ENCODE measurements around the gene RUVBL1. TPM values are rescaled to one million over a fixed set of nuclear protein-coding genes. Genes with fewer than 3 reads are reported as not detected.

The RUVBL1 gene
- total RNA-seq, 1 experiment from 2014 or later = 110 TPM

- Histone ChIP-seq H3K4me3 (ENCODE audit: low read length) (no peak overlapping the region), H3K4me1 (ENCODE audit: low read length) (no peaks in the 10 kb centered on the region), H3K27ac (ENCODE audit: low read length) (no peak overlapping the region), H3K9me3 (ENCODE audit: low read length) (no peaks in the 10 kb centered on the region), H3K27me3 (ENCODE audit: low read length) (no peaks in the 10 kb centered on the region), H3K79me2 (ENCODE audit: low read length) (peaks cover 13% of the 10 kb centered on the region; the same call in 1 of the 2 replicates), H3K4me2 (ENCODE audit: low read depth, low read length, poor library complexity, severe bottlenecking) (no peak overlapping the region), H3K9me2 (replicated peaks; ENCODE audit: insufficient read depth, low read length) (no peaks in the 10 kb centered on the region), H4K20me1 (ENCODE audit: insufficient read depth, low read depth, low read length) (0 out of 2 replicates have a peak, but pooled peaks cover 10% of the 10 kb centered on the region), H2AFZ (ENCODE audit: low read length) (no peak overlapping the region), H3K36me3 (ENCODE audit: insufficient read depth, low read length) (peaks cover 48% of the 10 kb centered on the region), H3K9ac (ENCODE audit: low read length) (no peak overlapping the region)
- no peak for DNase-seq
Observed at GRCh38 chr3:128083396-128083795, 40.2 kb downstream of the RUVBL1 start.

DNA sequence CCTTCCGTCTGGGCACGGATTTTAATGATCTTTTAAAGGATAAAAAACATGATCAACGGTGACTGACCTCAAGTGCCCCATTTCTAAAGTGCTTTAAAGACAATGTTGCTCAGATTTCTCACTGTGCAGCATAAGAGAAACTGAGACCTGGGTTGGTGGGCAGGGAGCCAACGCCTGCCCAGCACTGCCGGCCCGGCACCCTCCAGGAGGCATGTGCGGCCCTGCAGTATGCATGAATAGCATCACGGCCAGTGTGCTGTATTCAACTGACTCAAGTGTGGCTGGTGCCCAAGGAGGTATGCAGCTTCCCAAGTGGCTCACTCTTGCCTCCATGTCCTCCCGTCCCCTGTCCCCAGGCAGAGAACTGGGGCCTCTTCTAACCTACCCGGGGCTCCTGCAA is 41.1 kb downstream of the RUVBL1 start:
- Histone ChIP-seq H3K36me3 (ENCODE audit: insufficient read depth, low read length) (peaks cover 45% of the 10 kb centered on the region), H3K79me2 (ENCODE audit: low read length) (peaks cover 8% of the 10 kb centered on the region; the same call in 1 of the 2 replicates)
- no peak for DNase-seq

DNA sequence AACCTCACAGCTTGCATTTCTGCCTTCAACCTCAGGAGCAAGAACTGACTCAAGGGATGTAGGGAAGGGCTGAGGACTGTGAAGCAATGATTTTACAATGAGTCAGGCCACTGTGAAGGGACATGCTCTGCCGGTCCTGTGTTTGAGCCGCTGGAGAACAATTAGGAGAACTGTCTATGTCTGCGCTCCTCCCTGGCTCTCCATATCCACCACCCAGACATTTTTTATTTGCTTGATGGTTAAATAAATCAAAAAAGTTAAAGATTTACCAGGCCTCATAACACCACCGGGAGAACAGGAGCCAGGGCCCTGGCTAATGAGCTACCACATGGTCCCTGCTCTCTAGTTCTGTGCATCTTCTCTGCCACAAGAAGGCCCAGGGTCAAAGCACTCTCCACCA is 41.8 kb downstream of the RUVBL1 start:
- no peaks in the 10 kb centered on the region for H3K4me1 ChIP-seq (ENCODE audit: low read length)
- no peak overlapping the region for H3K4me2 ChIP-seq (ENCODE audit: low read depth, low read length, poor library complexity, severe bottlenecking)
- 0 out of 2 replicates have a peak, but pooled peaks cover under 1% of the 10 kb centered on the region for H3K79me2 ChIP-seq (ENCODE audit: low read length)
- no peaks in the 10 kb centered on the region for H3K27me3 ChIP-seq (ENCODE audit: low read length)
- no peak for DNase-seq
- H3K4me3 ChIP-seq (ENCODE audit: low read length) = no peak overlapping the region
- 0 out of 2 replicates have a peak, but pooled peaks cover 6% of the 10 kb centered on the region for H4K20me1 ChIP-seq (ENCODE audit: insufficient read depth, low read depth, low read length)
- no peaks in the 10 kb centered on the region for H3K9me2 ChIP-seq (replicated peaks; ENCODE audit: insufficient read depth, low read length)
- H3K9me3 ChIP-seq (ENCODE audit: low read length) = no peaks in the 10 kb centered on the region
- no peak overlapping the region for H3K27ac ChIP-seq (ENCODE audit: low read length)
- H3K36me3 ChIP-seq (ENCODE audit: insufficient read depth, low read length) = peaks cover 41% of the 10 kb centered on the region
- H3K9ac ChIP-seq (ENCODE audit: low read length) = no peak overlapping the region
- no peak overlapping the region for H2AFZ ChIP-seq (ENCODE audit: low read length)

More for the DNA sequence above, 41.1 kb downstream of the RUVBL1 start:
- Histone ChIP-seq H3K9me3 (ENCODE audit: low read length) (no peaks in the 10 kb centered on the region), H3K9me2 (replicated peaks; ENCODE audit: insufficient read depth, low read length) (no peaks in the 10 kb centered on the region), H3K4me3 (ENCODE audit: low read length) (no peak overlapping the region), H3K27ac (ENCODE audit: low read length) (no peak overlapping the region), H3K4me1 (ENCODE audit: low read length) (no peaks in the 10 kb centered on the region), H3K4me2 (ENCODE audit: low read depth, low read length, poor library complexity, severe bottlenecking) (no peak overlapping the region), H4K20me1 (ENCODE audit: insufficient read depth, low read depth, low read length) (0 out of 2 replicates have a peak, but pooled peaks cover 10% of the 10 kb centered on the region), H2AFZ (ENCODE audit: low read length) (no peak overlapping the region), H3K27me3 (ENCODE audit: low read length) (no peaks in the 10 kb centered on the region), H3K9ac (ENCODE audit: low read length) (no peak overlapping the region)

GRCh38 chr3:128081226-128081625 is 42.4 kb downstream of the RUVBL1 start:
- no peak for DNase-seq
- Histone ChIP-seq H4K20me1 (ENCODE audit: insufficient read depth, low read depth, low read length) (0 out of 2 replicates have a peak, but pooled peaks cover 6% of the 10 kb centered on the region), H3K4me2 (ENCODE audit: low read depth, low read length, poor library complexity, severe bottlenecking) (no peak overlapping the region), H3K79me2 (ENCODE audit: low read length) (no peaks in the 10 kb centered on the region), H3K27ac (ENCODE audit: low read length) (no peak overlapping the region), H3K4me3 (ENCODE audit: low read length) (no peak overlapping the region), H3K36me3 (ENCODE audit: insufficient read depth, low read length) (peaks cover 40% of the 10 kb centered on the region), H3K9ac (ENCODE audit: low read length) (no peak overlapping the region), H3K4me1 (ENCODE audit: low read length) (no peaks in the 10 kb centered on the region), H3K9me3 (ENCODE audit: low read length) (no peaks in the 10 kb centered on the region), H3K27me3 (ENCODE audit: low read length) (no peaks in the 10 kb centered on the region), H2AFZ (ENCODE audit: low read length) (no peak overlapping the region), H3K9me2 (replicated peaks; ENCODE audit: insufficient read depth, low read length) (no peaks in the 10 kb centered on the region)

- no peak overlapping the region for H3K4me3 ChIP-seq (ENCODE audit: low read length)
- no peak overlapping the region for H2AFZ ChIP-seq (ENCODE audit: low read length)
- peaks cover 40% of the 10 kb centered on the region for H3K36me3 ChIP-seq (ENCODE audit: insufficient read depth, low read length)
- H3K4me1 ChIP-seq (ENCODE audit: low read length) = no peaks in the 10 kb centered on the region
- no peaks in the 10 kb centered on the region; the same call in 1 of the 2 replicates for H3K79me2 ChIP-seq (ENCODE audit: low read length)
- H4K20me1 ChIP-seq (ENCODE audit: insufficient read depth, low read depth, low read length) = peaks cover 6% of the 10 kb centered on the region; the same call in 1 of the 2 replicates
- H3K9me3 ChIP-seq (ENCODE audit: low read length) = no peaks in the 10 kb centered on the region
- H3K27ac ChIP-seq (ENCODE audit: low read length) = no peak overlapping the region
- H3K4me2 ChIP-seq (ENCODE audit: low read depth, low read length, poor library complexity, severe bottlenecking) = no peak overlapping the region
- DNase-seq = no peak
- no peaks in the 10 kb centered on the region for H3K27me3 ChIP-seq (ENCODE audit: low read length)
- H3K9ac ChIP-seq (ENCODE audit: low read length) = no peak overlapping the region
- no peaks in the 10 kb centered on the region for H3K9me2 ChIP-seq (replicated peaks; ENCODE audit: insufficient read depth, low read length)
Observed at GRCh38 chr3:128080323-128081080, 43.1 kb downstream of the RUVBL1 start.

DNA sequence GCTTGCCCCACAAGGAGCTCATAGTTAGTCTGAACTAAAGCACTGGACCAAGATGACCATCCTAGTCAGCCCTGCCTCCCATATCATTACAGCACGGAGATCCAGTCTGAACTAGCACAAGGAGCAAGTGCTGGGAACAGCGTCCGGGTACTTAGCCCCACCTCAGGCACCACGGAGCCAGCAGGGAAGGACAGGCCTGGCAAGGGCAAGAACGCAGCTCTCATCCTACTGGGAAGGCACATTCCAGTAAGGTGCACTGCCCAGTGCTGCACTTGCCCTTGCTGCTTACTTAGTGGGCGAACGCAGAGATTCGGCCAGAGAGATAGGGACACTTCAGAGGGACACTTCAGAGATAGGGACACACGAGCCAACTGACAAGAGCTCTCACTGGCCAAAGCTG is 43.8 kb downstream of the RUVBL1 start:
- Histone ChIP-seq H3K4me3 (ENCODE audit: low read length) (no peak overlapping the region), H3K36me3 (ENCODE audit: insufficient read depth, low read length) (peaks cover 35% of the 10 kb centered on the region), H3K9ac (ENCODE audit: low read length) (no peak overlapping the region), H2AFZ (ENCODE audit: low read length) (no peak overlapping the region), H3K4me2 (ENCODE audit: low read depth, low read length, poor library complexity, severe bottlenecking) (no peak overlapping the region), H3K4me1 (ENCODE audit: low read length) (no peaks in the 10 kb centered on the region), H3K9me3 (ENCODE audit: low read length) (no peaks in the 10 kb centered on the region), H3K9me2 (replicated peaks; ENCODE audit: insufficient read depth, low read length) (no peaks in the 10 kb centered on the region), H3K27ac (ENCODE audit: low read length) (no peak overlapping the region), H4K20me1 (ENCODE audit: insufficient read depth, low read depth, low read length) (peaks cover 12% of the 10 kb centered on the region; the same call in 1 of the 2 replicates), H3K79me2 (ENCODE audit: low read length) (peaks cover 4% of the 10 kb centered on the region), H3K27me3 (ENCODE audit: low read length) (no peaks in the 10 kb centered on the region)
- no peak for DNase-seq

- no peaks in the 10 kb centered on the region for H3K9me3 ChIP-seq (ENCODE audit: low read length)
- no peak overlapping the region for H3K9ac ChIP-seq (ENCODE audit: low read length)
- H3K4me3 ChIP-seq (ENCODE audit: low read length) = no peak overlapping the region
- no peak overlapping the region for H3K4me2 ChIP-seq (ENCODE audit: low read depth, low read length, poor library complexity, severe bottlenecking)
- no peaks in the 10 kb centered on the region for H3K9me2 ChIP-seq (replicated peaks; ENCODE audit: insufficient read depth, low read length)
- no peak for DNase-seq
- peaks cover 5% of the 10 kb centered on the region for H3K79me2 ChIP-seq (ENCODE audit: low read length)
- no peak overlapping the region for H3K27ac ChIP-seq (ENCODE audit: low read length)
- peaks cover 27% of the 10 kb centered on the region for H3K36me3 ChIP-seq (ENCODE audit: insufficient read depth, low read length)
- no peaks in the 10 kb centered on the region for H3K27me3 ChIP-seq (ENCODE audit: low read length)
- H3K4me1 ChIP-seq (ENCODE audit: low read length) = no peaks in the 10 kb centered on the region
- H4K20me1 ChIP-seq (ENCODE audit: insufficient read depth, low read depth, low read length) = peaks cover 12% of the 10 kb centered on the region; the same call in 1 of the 2 replicates
- no peak overlapping the region for H2AFZ ChIP-seq (ENCODE audit: low read length)
Observed at GRCh38 chr3:128078875-128079274, 44.7 kb downstream of the RUVBL1 start.

DNA sequence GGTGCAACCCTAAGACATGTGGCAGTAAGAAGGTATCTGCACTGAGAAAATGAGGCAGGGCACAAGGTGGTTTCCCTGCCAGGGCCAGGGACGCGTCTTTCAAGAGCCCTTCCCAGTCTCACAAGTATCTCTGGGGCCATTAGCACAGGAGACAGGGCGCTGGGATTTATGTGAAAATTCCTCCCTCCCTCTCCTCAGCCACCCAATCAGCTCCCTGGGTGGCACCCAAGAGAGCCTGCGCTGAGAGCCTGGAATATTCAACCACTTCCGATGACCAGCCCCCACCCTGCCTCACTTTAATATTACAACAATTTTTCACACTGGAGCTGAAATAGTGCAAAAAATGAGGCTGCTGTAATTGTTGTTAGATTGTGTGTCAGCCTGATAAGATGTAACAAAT is 45.3 kb downstream of the RUVBL1 start:
- DNase-seq = no peak
- no peaks in the 10 kb centered on the region for H3K27me3 ChIP-seq (ENCODE audit: low read length)
- peaks cover 30% of the 10 kb centered on the region for H3K36me3 ChIP-seq (ENCODE audit: insufficient read depth, low read length)
- H3K4me3 ChIP-seq (ENCODE audit: low read length) = no peak overlapping the region
- peaks cover 5% of the 10 kb centered on the region for H3K79me2 ChIP-seq (ENCODE audit: low read length)
- no peak overlapping the region for H3K9ac ChIP-seq (ENCODE audit: low read length)
- H3K9me2 ChIP-seq (replicated peaks; ENCODE audit: insufficient read depth, low read length) = no peaks in the 10 kb centered on the region
- H3K9me3 ChIP-seq (ENCODE audit: low read length) = no peaks in the 10 kb centered on the region
- no peaks in the 10 kb centered on the region for H3K4me1 ChIP-seq (ENCODE audit: low read length)
- no peak overlapping the region for H3K4me2 ChIP-seq (ENCODE audit: low read depth, low read length, poor library complexity, severe bottlenecking)
- H2AFZ ChIP-seq (ENCODE audit: low read length) = no peak overlapping the region
- H3K27ac ChIP-seq (ENCODE audit: low read length) = no peak overlapping the region
- H4K20me1 ChIP-seq (ENCODE audit: insufficient read depth, low read depth, low read length) = peaks cover 12% of the 10 kb centered on the region; the same call in 1 of the 2 replicates
